ENCODE results near the gene TBC1D22A.

The TBC1D22A gene

DNA sequence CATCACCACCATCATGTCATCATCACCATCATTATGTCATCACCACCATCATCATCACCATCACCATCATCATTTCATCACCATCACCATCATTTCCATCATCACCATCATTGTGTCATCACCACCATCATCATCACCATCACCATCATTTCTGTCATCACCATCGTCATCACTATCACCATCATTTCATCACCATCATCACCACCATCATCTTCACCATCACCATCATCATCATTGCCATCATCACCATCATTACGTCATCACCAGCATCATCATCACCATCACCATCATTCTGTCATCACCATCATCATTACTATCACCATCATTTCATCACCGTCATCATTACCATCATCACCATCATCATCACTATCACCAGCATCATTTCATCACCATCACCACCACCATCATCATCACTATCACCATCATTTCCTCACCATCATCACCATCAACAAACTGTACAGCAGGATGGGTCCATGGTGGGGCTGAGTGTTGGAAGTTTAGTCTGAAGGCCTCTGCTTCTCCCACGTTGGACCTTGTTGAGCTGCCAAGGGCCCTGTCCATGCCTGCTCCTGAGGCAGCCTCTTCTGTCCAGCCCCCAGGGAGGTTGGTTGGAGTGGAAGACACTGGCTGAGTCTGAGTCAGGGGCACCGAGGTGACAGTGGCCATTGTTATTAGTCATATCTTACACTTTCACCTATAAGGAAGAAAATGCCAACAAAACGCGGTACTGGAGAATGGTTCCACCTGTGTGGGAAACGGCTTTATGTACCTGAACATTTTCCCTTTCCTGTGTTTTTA lies 247.1 kb downstream of the TBC1D22A start:
- DNase-seq (ENCODE audit: low spot score) (no peak), FAIRE-seq (no peak)

DNA sequence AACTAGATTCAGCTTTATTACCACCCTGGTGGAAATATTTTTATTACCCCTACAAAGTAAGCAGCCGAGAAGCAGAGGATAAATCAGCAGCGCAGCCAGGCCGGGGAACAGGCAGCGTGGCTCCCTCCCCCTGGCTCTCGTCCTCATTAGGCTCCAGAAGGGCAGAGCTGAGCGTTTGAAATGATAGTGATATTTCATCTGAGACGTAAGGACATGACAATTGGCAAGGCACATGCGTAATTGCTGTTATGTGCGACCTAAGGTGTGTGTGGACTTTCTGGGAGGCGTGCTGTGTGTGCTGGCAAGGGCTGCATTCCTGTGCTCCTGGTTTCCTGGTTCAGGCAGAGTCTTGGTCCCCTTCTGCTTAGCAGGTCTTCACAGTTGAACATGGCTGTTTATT lies 247.8 kb downstream of the TBC1D22A start:
- no peak for FAIRE-seq
- no peak for DNase-seq (ENCODE audit: low spot score)

GRCh38 chr22:47011131-47011858 lies 248.8 kb downstream of the TBC1D22A start:
- DNase-seq (ENCODE audit: low spot score): no peak
- no peak for FAIRE-seq

DNA sequence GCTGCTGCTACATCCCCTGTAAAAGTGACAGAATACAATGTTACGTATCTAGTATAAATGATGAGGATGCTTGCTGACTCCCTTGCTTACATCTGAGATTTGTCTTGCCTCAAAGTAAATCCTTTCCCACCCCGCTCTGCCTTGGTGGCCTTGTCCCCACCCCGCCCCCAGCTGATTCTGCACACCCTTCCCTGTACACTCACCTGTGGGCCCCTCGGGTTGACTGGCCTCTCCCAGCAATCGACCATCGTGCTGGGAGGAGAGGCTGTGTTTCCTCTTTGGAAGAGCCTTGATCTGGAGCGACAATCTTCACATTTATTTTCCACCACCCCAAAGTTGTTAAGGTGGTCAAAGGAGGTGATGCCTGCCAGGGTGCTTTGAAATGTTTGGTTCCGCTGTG lies 249.4 kb downstream of the TBC1D22A start:
- DNase-seq (ENCODE audit: low spot score) (no peak), FAIRE-seq (no peak)

- DNase-seq (ENCODE audit: low spot score) (peak; percentile 25), FAIRE-seq (no peak)
Observed at GRCh38 chr22:47012589-47013370, 250.3 kb downstream of the TBC1D22A start.

DNA sequence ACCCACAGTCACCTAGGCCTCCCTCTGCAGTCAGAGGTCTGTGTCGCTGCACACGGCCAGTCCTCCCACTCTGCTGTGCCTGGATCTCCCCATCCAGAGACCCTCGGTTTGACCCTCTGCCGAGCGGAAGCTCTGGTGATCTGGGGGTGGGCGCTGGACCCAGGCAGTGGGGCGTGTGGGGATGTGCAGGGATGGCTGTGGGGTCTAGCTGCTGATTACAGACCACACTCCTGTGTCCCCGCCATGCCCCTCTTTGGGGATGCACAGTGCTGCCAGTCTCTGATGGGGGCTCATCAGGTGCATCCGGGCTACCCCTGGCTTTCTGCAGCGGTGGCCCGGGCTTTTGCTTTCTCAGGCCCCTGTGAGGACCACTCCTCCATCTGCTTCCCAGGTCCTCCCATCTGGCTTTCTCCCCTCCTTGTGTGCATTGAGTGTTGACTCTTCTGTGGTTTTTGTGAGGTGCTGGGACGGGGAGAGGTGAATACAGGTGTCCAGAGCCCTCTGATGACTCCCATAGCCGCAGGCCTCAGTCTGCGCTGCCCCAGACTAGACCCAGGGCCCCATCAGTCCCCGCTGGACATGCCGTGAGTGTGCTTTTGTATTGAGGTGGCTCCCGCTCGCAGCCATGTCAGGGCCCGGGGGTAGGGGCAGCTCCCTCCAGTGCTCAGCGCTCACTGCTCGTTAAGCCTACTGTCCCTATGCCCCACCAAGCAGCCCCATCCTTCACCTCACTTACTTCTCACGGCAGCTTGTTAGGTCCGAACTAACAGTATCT lies 251.6 kb downstream of the TBC1D22A start:
- no peak for FAIRE-seq
- no peak for DNase-seq (ENCODE audit: low spot score)

GRCh38 chr22:47014636-47015345 lies 252.3 kb downstream of the TBC1D22A start:
- FAIRE-seq: no peak
- no peak for DNase-seq (ENCODE audit: low spot score)

DNA sequence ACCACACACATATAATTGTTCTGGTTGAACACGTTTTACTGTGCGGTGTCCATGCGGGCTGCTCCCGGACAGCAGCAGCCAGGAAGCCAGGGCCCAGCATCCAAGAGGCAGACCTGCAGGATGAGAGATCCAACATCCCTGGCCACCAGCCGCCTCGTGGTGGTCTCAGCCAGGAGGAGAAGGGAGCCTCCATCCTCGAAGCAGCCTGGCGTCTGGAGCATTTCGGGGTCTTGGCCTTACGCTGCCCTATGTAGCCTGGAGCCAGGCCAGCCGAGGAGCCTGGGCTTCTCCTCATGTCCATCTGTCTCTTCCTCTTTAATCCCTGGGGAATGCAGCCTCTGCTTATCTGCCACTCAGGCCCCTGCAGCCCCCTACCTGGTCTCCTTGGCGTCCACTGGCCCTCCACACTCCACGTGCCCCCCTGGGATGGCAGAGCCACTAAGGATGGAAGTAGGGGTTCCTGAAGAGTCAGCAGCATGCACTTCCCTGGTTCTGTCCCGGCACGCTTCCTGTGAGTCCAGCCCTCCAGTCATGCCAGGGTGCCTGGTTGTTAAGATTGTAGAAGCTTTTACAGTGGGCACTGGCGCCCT lies 253.2 kb downstream of the TBC1D22A start:
- DNase-seq (ENCODE audit: low spot score) (no peak), FAIRE-seq (no peak)

DNA sequence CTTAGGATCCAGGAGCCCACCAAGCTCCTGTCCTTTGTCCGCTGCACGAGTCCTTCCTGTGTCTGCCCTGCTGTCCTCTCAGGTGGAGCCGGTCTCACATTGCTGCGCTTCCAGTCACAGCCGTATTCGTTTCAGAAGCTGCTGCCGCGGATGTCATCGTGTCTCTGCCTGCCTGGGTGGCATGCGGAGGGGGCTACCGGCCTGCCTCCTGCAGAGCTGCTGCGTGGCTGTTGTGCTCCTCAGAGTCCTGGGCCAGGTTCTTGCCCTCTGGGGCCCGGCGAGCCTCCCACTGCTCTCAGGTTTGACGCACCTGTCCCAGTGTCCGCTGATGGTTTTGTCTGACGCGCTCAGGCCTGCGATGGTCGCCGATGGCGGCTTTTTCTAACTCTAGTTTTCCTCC lies 254.2 kb downstream of the TBC1D22A start:
- FAIRE-seq (no peak), DNase-seq (ENCODE audit: low spot score) (no peak)

- DNase-seq (ENCODE audit: low spot score) (no peak), FAIRE-seq (no peak)
Observed at GRCh38 chr22:47017245-47017644, 254.8 kb downstream of the TBC1D22A start.

DNA sequence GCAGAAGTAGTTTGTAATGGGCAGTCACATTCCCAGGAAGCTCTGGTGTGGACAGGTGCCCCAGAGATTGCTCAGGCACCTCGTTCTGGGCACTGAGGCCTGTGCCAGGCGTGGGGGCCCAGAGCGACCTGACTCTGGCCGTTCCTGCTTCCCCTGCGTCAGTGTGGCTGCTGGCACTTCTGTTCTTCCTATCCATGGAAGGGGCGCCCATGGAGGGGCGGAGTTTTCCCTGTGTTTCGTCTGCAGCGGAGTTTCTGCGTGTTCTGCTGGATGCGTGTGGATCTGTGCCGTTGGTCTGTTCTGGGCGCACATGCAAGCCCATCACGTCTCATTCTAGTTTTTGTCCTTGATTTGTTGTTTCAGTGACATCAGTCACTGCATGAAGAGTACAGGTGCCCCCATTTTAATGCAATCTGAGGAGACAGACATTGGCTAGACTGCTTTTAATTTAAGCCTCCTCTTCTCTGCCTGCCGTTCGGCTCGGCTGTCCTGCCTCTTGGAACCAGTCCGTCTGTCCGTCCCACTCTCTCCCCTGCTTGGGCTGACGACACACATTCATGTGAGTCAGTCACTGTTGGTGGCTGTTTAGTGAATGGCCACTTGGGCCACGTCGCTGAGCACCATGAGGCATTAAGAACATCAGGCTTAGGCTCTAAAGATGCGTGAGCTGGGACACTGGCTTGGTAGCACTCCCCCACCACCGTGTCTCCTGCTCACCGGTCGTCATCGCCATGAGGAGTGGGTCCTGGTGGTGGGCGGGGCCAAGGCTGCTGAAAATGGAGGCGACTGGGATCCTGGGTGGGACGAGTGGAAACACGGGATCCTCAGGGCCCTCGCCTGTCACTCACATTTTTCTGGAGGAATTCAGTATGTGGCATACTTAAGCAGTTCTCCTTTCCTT lies 255.8 kb downstream of the TBC1D22A start:
- FAIRE-seq (no peak), DNase-seq (ENCODE audit: low spot score) (no peak)

- no peak for DNase-seq (ENCODE audit: low spot score)
- no peak for FAIRE-seq
Observed at GRCh38 chr22:47019012-47019790, 256.8 kb downstream of the TBC1D22A start.

GRCh38 chr22:47020166-47020565 lies 257.7 kb downstream of the TBC1D22A start:
- FAIRE-seq (no peak), DNase-seq (ENCODE audit: low spot score) (no peak)

- FAIRE-seq (no peak), DNase-seq (ENCODE audit: low spot score) (no peak)
Observed at GRCh38 chr22:47021371-47022074, 259.1 kb downstream of the TBC1D22A start.

- FAIRE-seq: no peak
- DNase-seq (ENCODE audit: low spot score): no peak
Observed at GRCh38 chr22:47022075-47022473, 259.6 kb downstream of the TBC1D22A start.

GRCh38 chr22:47022475-47022874 lies 260.0 kb downstream of the TBC1D22A start:
- DNase-seq (ENCODE audit: low spot score) (no peak), FAIRE-seq (no peak)

GRCh38 chr22:47023871-47024270 lies 261.4 kb downstream of the TBC1D22A start:
- DNase-seq (ENCODE audit: low spot score) (no peak), FAIRE-seq (no peak)

DNA sequence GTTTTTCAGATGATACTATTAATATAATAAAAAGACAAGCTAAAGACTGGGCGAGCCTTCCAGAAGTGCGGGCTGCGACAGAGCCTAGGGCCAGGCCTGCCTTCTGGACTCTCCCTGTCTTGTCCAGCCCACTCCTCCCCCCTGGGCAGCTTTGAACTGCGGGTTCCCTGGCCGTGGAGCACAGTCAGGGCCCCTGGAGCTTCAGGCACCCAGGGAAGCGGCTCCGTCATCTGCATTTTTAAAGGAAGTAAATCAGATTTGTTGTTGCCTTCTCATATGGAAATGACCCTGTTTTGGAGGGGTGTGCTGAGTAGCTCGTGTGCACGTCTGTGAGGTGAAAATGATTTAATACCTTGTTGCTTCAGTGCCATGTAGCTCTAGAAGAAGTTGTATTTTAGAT lies 265.3 kb downstream of the TBC1D22A start:
- no peak for FAIRE-seq

More for the DNA sequence above, 265.3 kb downstream of the TBC1D22A start:
- no peak for DNase-seq (ENCODE audit: low spot score)
